ENCODE results near the gene CDH10.

The CDH10 gene

GRCh38 chr5:24598956-24599355 lies 45.8 kb downstream of the CDH10 start:
- TF ChIP-seq CTCF (conservative IDR thresholded peaks at IDR 0.05; ENCODE audit: low read length) (no peak), EZH2phosphoT487 (IDR thresholded peaks at IDR 0.05; ENCODE audit: borderline replicate concordance) (no peak)
- Histone ChIP-seq H4K20me1 (ENCODE audit: insufficient read depth, low read length, poor library complexity, severe bottlenecking) (no peaks in the 10 kb centered on the region), H3K9ac (ENCODE audit: low read depth, low read length, poor library complexity, severe bottlenecking) (no peak overlapping the region), H2AFZ (ENCODE audit: low read length) (no peak overlapping the region), H3K4me1 (ENCODE audit: insufficient read depth, low read length, poor library complexity, severe bottlenecking) (no peaks in the 10 kb centered on the region), H3K4me2 (ENCODE audit: low read depth, low read length, poor library complexity, severe bottlenecking) (no peak overlapping the region), H3K9me2 (replicated peaks; ENCODE audit: low read depth, low read length) (no peaks in the 10 kb centered on the region), H3K36me3 (ENCODE audit: insufficient read depth, low read length) (no peaks in the 10 kb centered on the region), H3F3A (ENCODE audit: low read depth) (no peaks in the 10 kb centered on the region), H3K79me2 (ENCODE audit: insufficient read depth, low read length) (no peaks in the 10 kb centered on the region), H3K4me3 (ENCODE audit: low read length, poor library complexity, severe bottlenecking) (no peak overlapping the region), H3K27me3 (ENCODE audit: insufficient read depth, low read length, poor library complexity, severe bottlenecking) (no peaks in the 10 kb centered on the region), H3K9me3 (ENCODE audit: insufficient read depth, low read depth, low read length) (no peaks in the 10 kb centered on the region)

- Histone ChIP-seq H3K79me2 (ENCODE audit: insufficient read depth, low read length) (no peaks in the 10 kb centered on the region), H3K4me2 (ENCODE audit: low read depth, low read length, poor library complexity, severe bottlenecking) (no peak overlapping the region), H2AFZ (ENCODE audit: low read length) (no peak overlapping the region), H4K20me1 (ENCODE audit: insufficient read depth, low read length, poor library complexity, severe bottlenecking) (no peaks in the 10 kb centered on the region), H3K9me3 (ENCODE audit: insufficient read depth, low read depth, low read length) (no peaks in the 10 kb centered on the region), H3K27me3 (ENCODE audit: insufficient read depth, low read length, poor library complexity, severe bottlenecking) (no peaks in the 10 kb centered on the region), H3K36me3 (ENCODE audit: insufficient read depth, low read length) (no peaks in the 10 kb centered on the region), H3K4me3 (ENCODE audit: low read length, poor library complexity, severe bottlenecking) (no peak overlapping the region), H3K4me1 (ENCODE audit: insufficient read depth, low read length, poor library complexity, severe bottlenecking) (no peaks in the 10 kb centered on the region), H3F3A (ENCODE audit: low read depth) (no peaks in the 10 kb centered on the region), H3K9ac (ENCODE audit: low read depth, low read length, poor library complexity, severe bottlenecking) (no peak overlapping the region), H3K9me2 (replicated peaks; ENCODE audit: low read depth, low read length) (no peaks in the 10 kb centered on the region)
- no peak for TF ChIP-seq EZH2phosphoT487 (IDR thresholded peaks at IDR 0.05; ENCODE audit: borderline replicate concordance)
- TF ChIP-seq CTCF (conservative IDR thresholded peaks at IDR 0.05; ENCODE audit: low read length) = no peak
Measured at GRCh38 chr5:24595329-24595728, 49.4 kb downstream of the CDH10 start.

GRCh38 chr5:24591426-24591825 lies 53.4 kb downstream of the CDH10 start:
- Histone ChIP-seq H3K9me3 (ENCODE audit: insufficient read depth, low read depth, low read length) (no peaks in the 10 kb centered on the region), H4K20me1 (ENCODE audit: insufficient read depth, low read length, poor library complexity, severe bottlenecking) (no peaks in the 10 kb centered on the region), H3K9me2 (replicated peaks; ENCODE audit: low read depth, low read length) (no peaks in the 10 kb centered on the region), H3K4me2 (ENCODE audit: low read depth, low read length, poor library complexity, severe bottlenecking) (no peak overlapping the region), H3K36me3 (ENCODE audit: insufficient read depth, low read length) (no peaks in the 10 kb centered on the region), H3K27me3 (ENCODE audit: insufficient read depth, low read length, poor library complexity, severe bottlenecking) (no peaks in the 10 kb centered on the region), H3K79me2 (ENCODE audit: insufficient read depth, low read length) (no peaks in the 10 kb centered on the region), H2AFZ (ENCODE audit: low read length) (no peak overlapping the region), H3K4me1 (ENCODE audit: insufficient read depth, low read length, poor library complexity, severe bottlenecking) (no peaks in the 10 kb centered on the region), H3F3A (ENCODE audit: low read depth) (no peaks in the 10 kb centered on the region), H3K4me3 (ENCODE audit: low read length, poor library complexity, severe bottlenecking) (no peak overlapping the region), H3K9ac (ENCODE audit: low read depth, low read length, poor library complexity, severe bottlenecking) (no peak overlapping the region)
- TF ChIP-seq EZH2phosphoT487 (IDR thresholded peaks at IDR 0.05; ENCODE audit: borderline replicate concordance) (no peak), CTCF (conservative IDR thresholded peaks at IDR 0.05; ENCODE audit: low read length) (no peak)
